ENCODE measurements around the gene EPHA4. TPM values are rescaled to one million over a fixed set of nuclear protein-coding genes. Genes with fewer than 3 reads are reported as not detected.

Gene EPHA4
- total and polyA plus RNA-seq, 9 donors, result 11.3 to 39.3 (median 24.9) TPM

GRCh38 chr2:221390878-221391277 lies 181.2 kb downstream of the EPHA4 start:
- H3K27ac ChIP-seq, result no peak overlapping the region
- H3K4me1 ChIP-seq (ENCODE audit: insufficient read depth), result no peaks in the 10 kb centered on the region
- no peak overlapping the region for H3K4me3 ChIP-seq
- no peaks in the 10 kb centered on the region for H3K27me3 ChIP-seq
- no peak for DNase-seq
- intact Hi-C loops (cut with DNase I), result no loop called here
- no peaks in the 10 kb centered on the region for H3K9me3 ChIP-seq
- WGBS, 3 donors, result 70 to 79% (median 79%) methylated on average over 4 of the region's 4 CpGs
- no peak for TF ChIP-seq POLR2A (IDR thresholded peaks at IDR 0.05)
- no peak for TF ChIP-seq CTCF (IDR thresholded peaks at IDR 0.05)
- TF ChIP-seq EP300 (IDR thresholded peaks at IDR 0.05), result no peak
- H3K36me3 ChIP-seq, result no peaks in the 10 kb centered on the region

GRCh38 chr2:221389904-221390303 lies 182.2 kb downstream of the EPHA4 start:
- WGBS, 3 donors, result 80 to 88% (median 85%) methylated on average over 2 of the region's 2 CpGs
- no peak overlapping the region for H3K4me3 ChIP-seq
- no peaks in the 10 kb centered on the region for H3K36me3 ChIP-seq
- no peak for TF ChIP-seq POLR2A (IDR thresholded peaks at IDR 0.05)
- TF ChIP-seq EP300 (IDR thresholded peaks at IDR 0.05), result no peak
- no peak for TF ChIP-seq CTCF (IDR thresholded peaks at IDR 0.05)
- DNase-seq, result no peak
- H3K9me3 ChIP-seq, result no peaks in the 10 kb centered on the region
- no peaks in the 10 kb centered on the region for H3K27me3 ChIP-seq
- H3K4me1 ChIP-seq (ENCODE audit: insufficient read depth), result no peaks in the 10 kb centered on the region
- H3K27ac ChIP-seq, result no peak overlapping the region
- intact Hi-C loops (cut with DNase I), result no loop called here

GRCh38 chr2:221389421-221389820 lies 182.7 kb downstream of the EPHA4 start:
- 59 to 74% (median 66%) methylated on average over 5 of the region's 5 CpGs for WGBS, 3 donors
- no peak for TF ChIP-seq POLR2A (IDR thresholded peaks at IDR 0.05)
- TF ChIP-seq EP300 (IDR thresholded peaks at IDR 0.05), result no peak
- H3K4me3 ChIP-seq, result no peak overlapping the region
- H3K36me3 ChIP-seq, result no peaks in the 10 kb centered on the region
- H3K27me3 ChIP-seq, result no peaks in the 10 kb centered on the region
- no peaks in the 10 kb centered on the region for H3K4me1 ChIP-seq (ENCODE audit: insufficient read depth)
- DNase-seq, result no peak
- H3K27ac ChIP-seq, result no peak overlapping the region
- intact Hi-C loops (cut with DNase I), result no loop called here
- H3K9me3 ChIP-seq, result no peaks in the 10 kb centered on the region

GRCh38 chr2:221388891-221389290 lies 183.2 kb downstream of the EPHA4 start:
- no peak for TF ChIP-seq CTCF (IDR thresholded peaks at IDR 0.05)
- no peak for TF ChIP-seq POLR2A (IDR thresholded peaks at IDR 0.05)
- TF ChIP-seq EP300 (IDR thresholded peaks at IDR 0.05), result no peak
- Histone ChIP-seq H3K9me3 (no peaks in the 10 kb centered on the region), H3K27me3 (no peaks in the 10 kb centered on the region), H3K36me3 (no peaks in the 10 kb centered on the region), H3K27ac (no peak overlapping the region), H3K4me1 (ENCODE audit: insufficient read depth) (no peaks in the 10 kb centered on the region), H3K4me3 (no peak overlapping the region)
- DNase-seq, result no peak
- intact Hi-C loops (cut with DNase I), result no loop called here
- 71 to 82% (median 79%) methylated on average over 7 of the region's 7 CpGs for WGBS, 3 donors

GRCh38 chr2:221385716-221386115 lies 186.4 kb downstream of the EPHA4 start:
- Histone ChIP-seq H3K4me3 (no peak overlapping the region), H3K27me3 (no peaks in the 10 kb centered on the region), H3K9me3 (no peaks in the 10 kb centered on the region), H3K4me1 (ENCODE audit: insufficient read depth) (no peaks in the 10 kb centered on the region), H3K36me3 (no peaks in the 10 kb centered on the region), H3K27ac (no peak overlapping the region)
- no peak for TF ChIP-seq CTCF (IDR thresholded peaks at IDR 0.05)
- TF ChIP-seq EP300 (IDR thresholded peaks at IDR 0.05), result no peak
- no peak for TF ChIP-seq POLR2A (IDR thresholded peaks at IDR 0.05)
- intact Hi-C loops (cut with DNase I), result no loop called here
- 95 to 100% (median 98%) methylated on average over 1 of the region's 1 CpG for WGBS, 3 donors
- DNase-seq, result no peak

Data from ovary (tissue), 9 donors.